Body of pancreas (tissue), 4 donors: Measurements from ENCODE around the gene EXOC3. TPM values are rescaled to one million over a fixed set of nuclear protein-coding genes. Genes with fewer than 3 reads are reported as not detected.

ENCODE experiments used
- ATAC-seq: fragments of 150-250 bp; one replicate; pipeline ENCODE4 v1.9.1; 2016
- DNase-seq, 4 donors: peaks; one replicate each; pipeline ENCODE4 v3.0.0-alpha.2; 2019
- H3K27ac ChIP-seq, 4 donors: fragments of 200-600 bp; sonication (generic); 1 replicate in 3 of 4; 2 replicates in 1 of 4; pipeline versions ENCODE4 v1.5.1 to v1.6.1; 2016 to 2019; ENCODE audit warnings: mild to moderate bottlenecking in 1 of 4, mixed read lengths in 1 of 4, moderate library complexity in 1 of 4
- H3K27me3 ChIP-seq, 2 donors: fragments of 200-600 bp; sonication (generic); one replicate each; pipeline ENCODE4 v1.6.0; 2016; ENCODE audit warnings: mild to moderate bottlenecking in 1 of 2
- H3K36me3 ChIP-seq, 2 donors: fragments of 200-600 bp; sonication (generic); replicated peaks in 1 of 2; 2 replicates each; pipeline ENCODE4 v1.5.1; 2016; ENCODE audit warnings: low read depth in 2 of 2; ENCODE audit not compliant: insufficient read depth in 1 of 2
- H3K4me1 ChIP-seq: fragments of 200-600 bp; sonication (generic); one replicate; pipeline ENCODE4 v1.6.0; 2016
- H3K4me3 ChIP-seq, 2 donors: fragments of 200-600 bp; sonication (generic); 1 replicate in 1 of 2; 2 replicates in 1 of 2; pipeline ENCODE4 v1.5.1; 2016 to 2019
- H3K9me3 ChIP-seq, 3 donors: fragments of 200-600 bp; sonication (generic); 1 replicate in 2 of 3; 2 replicates in 1 of 3; pipeline ENCODE4 v1.5.1; 2016
- CTCF ChIP-seq, 7 experiments: fragments of 450-650 bp in 4 of 7; fragments of 200-600 bp in 3 of 7; sonication (generic) in 3 of 7; IDR thresholded peaks; one replicate each; pipeline ENCODE4 v1.5.1; 2016 to 2019; ENCODE audit warnings: antibody characterized with exemption in 7 of 7
- POLR2A ChIP-seq, 3 donors: fragments of 450-650 bp; IDR thresholded peaks; one replicate each; pipeline ENCODE4 v1.6.1; 2016; ENCODE audit warnings: antibody characterized with exemption in 3 of 3, mild to moderate bottlenecking in 2 of 3
- WGBS, 2 donors: methylation state at CpG; one replicate each; pipeline ENCODE4 v1.1.5; 2017; 5-methylcytosine and 5-hydroxymethylcytosine counted together
- intact Hi-C: fragments of 100-400 bp; cut with DNase I; formaldehyde crosslinking; loops from one replicate; pipeline ENCODE4 v1.15.1; 2023
- total RNA-seq, 2 donors: library from RNA; depleted of rRNA; stranded (reverse); fragments of >200 nt; gene quantifications; one replicate each; pipeline ENCODE4 v1.1.0, GENCODE V29; 2016

Gene EXOC3
- total RNA-seq, 2 donors from 2014 or later, result 32.2 to 79.1 TPM

- peak overlapping the region in 1 of 4 donors; percentile 74 for H3K27ac ChIP-seq
- TF ChIP-seq POLR2A (IDR thresholded peaks at IDR 0.05) (no peak), CTCF (IDR thresholded peaks at IDR 0.05) (no peak)
- H3K36me3 ChIP-seq, result peaks cover 0 to 11% of the 10 kb centered on the region in 2 donors
- peaks cover 11% of the 10 kb centered on the region for H3K4me1 ChIP-seq
- no peak overlapping the region for H3K4me3 ChIP-seq
- no peaks in the 10 kb centered on the region for H3K9me3 ChIP-seq
- intact Hi-C loops, result no loop called here
- DNase-seq (peak in 1 of 4 donors; percentile 8), ATAC-seq (no peak)
- 91 to 94% methylated on average over 21 to 24 of the region's 24 CpGs for WGBS, 2 donors
- H3K27me3 ChIP-seq, result no peaks in the 10 kb centered on the region
Observed at GRCh38 chr5:459562-460272, 16.7 kb downstream of the EXOC3 start.

GRCh38 chr5:460273-460625 is 17.3 kb downstream of the EXOC3 start:
- DNase-seq (peak in 1 of 4 donors; percentile 10), ATAC-seq (no peak)
- H3K4me3 ChIP-seq, result no peak overlapping the region
- H3K27ac ChIP-seq, result no peak overlapping the region
- intact Hi-C loops, result no loop called here
- H3K36me3 ChIP-seq, result peaks cover 0 to 11% of the 10 kb centered on the region in 2 donors
- H3K9me3 ChIP-seq, result no peaks in the 10 kb centered on the region
- no peaks in the 10 kb centered on the region for H3K27me3 ChIP-seq
- WGBS, 2 donors, result 83 to 98% methylated on average over 6 to 8 of the region's 8 CpGs
- TF ChIP-seq CTCF (IDR thresholded peaks at IDR 0.05) (no peak), POLR2A (IDR thresholded peaks at IDR 0.05) (no peak)
- H3K4me1 ChIP-seq, result peaks cover 11% of the 10 kb centered on the region

GRCh38 chr5:462051-462481 is 19.1 kb downstream of the EXOC3 start:
- Histone ChIP-seq H3K36me3 (peaks cover 0 to 9% of the 10 kb centered on the region in 2 donors), H3K4me1 (peaks cover 11% of the 10 kb centered on the region), H3K4me3 (no peak overlapping the region), H3K27me3 (no peaks in the 10 kb centered on the region), H3K27ac (no peak overlapping the region), H3K9me3 (no peaks in the 10 kb centered on the region)
- WGBS, 2 donors, result 94 to 97% methylated on average over 24 of the region's 24 CpGs
- ATAC-seq (no peak), DNase-seq (peak in 2 of 4 donors; percentile 1 to 7)
- intact Hi-C loops, result no loop called here
- TF ChIP-seq POLR2A (IDR thresholded peaks at IDR 0.05) (no peak), CTCF (IDR thresholded peaks at IDR 0.05) (no peak)

- 82% methylated on average over 7 of the region's 7 CpGs for WGBS, 2 donors
- Histone ChIP-seq H3K9me3 (no peaks in the 10 kb centered on the region), H3K4me3 (no peak overlapping the region), H3K4me1 (peaks cover 7% of the 10 kb centered on the region), H3K27me3 (no peaks in the 10 kb centered on the region), H3K36me3 (peaks cover 0 to 8% of the 10 kb centered on the region in 2 donors), H3K27ac (no peak overlapping the region)
- ATAC-seq, result no peak
- no peak for DNase-seq
- intact Hi-C loops, result no loop called here
- no peak for TF ChIP-seq POLR2A (IDR thresholded peaks at IDR 0.05)
- TF ChIP-seq CTCF (IDR thresholded peaks at IDR 0.05), result no peak
Observed at GRCh38 chr5:463301-463700, 20.3 kb downstream of the EXOC3 start.

GRCh38 chr5:463952-464351 is 21.0 kb downstream of the EXOC3 start:
- TF ChIP-seq CTCF (IDR thresholded peaks at IDR 0.05) (no peak), POLR2A (IDR thresholded peaks at IDR 0.05) (no peak)
- H3K4me1 ChIP-seq, result peaks cover under 1% of the 10 kb centered on the region
- H3K4me3 ChIP-seq, result no peak overlapping the region
- ATAC-seq, result no peak
- H3K27ac ChIP-seq, result no peak overlapping the region
- no peaks in the 10 kb centered on the region for H3K27me3 ChIP-seq
- no peaks in the 10 kb centered on the region for H3K9me3 ChIP-seq
- 77 to 92% methylated on average over 18 of the region's 18 CpGs for WGBS, 2 donors
- peaks cover 0 to 8% of the 10 kb centered on the region in 2 donors for H3K36me3 ChIP-seq
- DNase-seq, result peak in 1 of 4 donors; percentile 2
- intact Hi-C loops, result no loop called here
